Mammary epithelial cell (primary cell): ENCODE measurements around the gene BTBD10.

Experiments
- CTCF ChIP-seq, 2 donors: IDR thresholded peaks in 1 of 2; conservative IDR thresholded peaks in 1 of 2; 2 replicates each; pipeline ENCODE4 v1.5.1; 2011 to 2012; ENCODE audit warnings: inconsistent platforms in 2 of 2, low read length in 2 of 2, mild to moderate bottlenecking in 2 of 2, control low read depth in 1 of 2, low read depth in 1 of 2; ENCODE audit not compliant: insufficient read depth in 1 of 2; ENCODE audit errors: extremely low read depth in 1 of 2
- EZH2 ChIP-seq: IDR thresholded peaks from 2 replicates; pipeline ENCODE4 v1.6.1; 2012; ENCODE audit warnings: low read length, inconsistent platforms, borderline replicate concordance

- no peak for TF ChIP-seq CTCF (conservative IDR thresholded peaks at IDR 0.05 in 1 of 2, IDR thresholded peaks at IDR 0.05 in 1 of 2; ENCODE audit: extremely low read depth in 1 of 2, insufficient read depth in 1 of 2, low read depth in 1 of 2, low read length in 2 of 2)
- no peak for TF ChIP-seq EZH2
These were observed 813 bp upstream of the BTBD10 start for GRCh38 chr11:13463779-13464290.
